Activated T-cell treated with anti-CD3 and anti-CD28 coated beads, Interleukin-2, amount 50 U/mL, for 48 hours (primary cell): ENCODE results near the gene SMCO2.

Experiments used
- DNase-seq, 2 experiments: peaks; one replicate each; pipeline ENCODE4 v3.0.0-alpha.2; 2020

The SMCO2 gene

DNA sequence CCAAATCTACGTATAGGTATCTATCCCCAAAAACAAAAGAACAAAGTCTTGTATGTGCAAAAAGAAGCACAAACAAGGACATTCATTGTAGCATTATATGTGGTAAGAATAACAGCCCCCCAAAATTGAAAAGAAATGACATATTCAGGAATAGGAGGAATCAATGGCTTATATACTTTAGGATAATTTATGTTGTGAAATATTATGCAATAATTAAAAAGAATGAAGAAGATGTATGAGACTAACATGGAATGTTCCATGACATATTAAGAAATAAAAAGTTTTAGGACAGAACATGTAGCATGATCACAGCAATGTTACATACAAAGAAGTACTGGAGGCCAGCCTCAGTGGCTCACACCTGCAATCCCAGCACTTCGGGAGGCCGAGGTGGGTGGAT is 9.1 kb downstream of the SMCO2 start:
- DNase-seq, result no peak

DNA sequence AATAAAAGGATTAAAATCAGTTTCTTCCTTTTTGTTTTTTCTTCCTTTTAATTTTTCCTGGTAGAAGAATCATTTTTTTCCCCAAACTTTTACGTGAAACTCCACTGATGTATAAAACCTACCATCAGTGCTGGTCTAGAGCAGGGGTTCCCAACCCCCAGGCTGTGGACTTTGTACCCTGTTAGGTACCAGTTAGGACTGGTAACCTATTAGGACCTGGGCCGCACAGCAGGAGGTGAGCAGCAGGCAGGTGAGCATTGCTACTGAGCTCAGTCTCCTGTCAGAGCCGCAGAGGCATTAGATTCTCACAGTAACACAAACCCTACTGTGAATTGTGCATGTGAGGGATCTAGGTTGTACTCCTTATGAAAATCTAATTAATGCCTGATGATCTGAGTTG is 10.1 kb downstream of the SMCO2 start:
- no peak for DNase-seq

DNA sequence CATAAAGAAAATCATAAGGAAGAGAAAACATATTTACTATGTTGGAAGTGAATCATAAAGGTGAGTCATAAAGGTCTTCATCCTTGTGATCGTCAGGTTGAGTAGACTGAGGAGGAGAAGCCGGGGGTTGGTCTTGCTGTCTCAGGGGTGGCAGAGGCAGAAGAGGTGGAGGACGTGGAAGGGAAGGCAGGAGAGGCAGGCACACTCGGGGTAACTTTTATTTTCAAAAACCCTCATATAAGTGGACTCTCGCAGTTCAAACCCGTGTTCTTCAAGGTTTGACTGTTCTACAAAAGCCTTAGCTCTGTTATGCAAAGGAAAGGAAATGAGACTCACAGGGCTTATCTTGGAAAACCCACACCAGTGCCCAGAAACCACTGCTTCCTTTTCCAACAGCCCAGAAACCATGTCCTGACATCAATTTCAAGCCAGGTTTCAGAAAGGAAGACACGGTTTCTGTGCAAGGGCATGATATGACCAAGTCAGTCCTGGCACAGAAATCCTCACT is 14.0 kb downstream of the SMCO2 start:
- peak; percentile 50 to 60 for DNase-seq

DNA sequence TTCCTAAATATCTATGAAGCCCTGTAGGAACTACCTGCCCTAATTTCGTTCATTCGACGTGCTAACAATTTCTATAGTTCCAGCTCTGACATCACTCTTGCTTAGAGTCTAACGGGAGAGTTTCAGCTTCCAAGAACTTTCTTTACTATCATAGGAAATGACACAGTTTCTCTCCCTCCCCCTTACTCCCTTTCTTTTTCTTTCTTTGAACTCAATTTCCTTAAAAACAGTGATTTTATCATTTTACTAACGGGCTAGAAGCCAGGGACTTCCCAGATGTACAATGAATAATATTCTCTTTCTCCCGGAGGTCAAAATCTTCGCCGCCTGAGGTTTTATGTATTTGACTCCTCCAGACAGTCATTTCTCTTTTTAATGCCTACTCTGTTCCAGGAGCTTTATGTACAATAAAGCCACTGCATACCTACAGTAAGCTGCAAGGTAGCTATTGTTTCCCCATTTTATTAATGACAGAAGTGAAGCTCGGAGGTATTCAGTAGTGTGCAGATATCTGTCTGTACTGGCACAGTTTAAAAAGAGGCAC is 15.7 kb downstream of the SMCO2 start:
- no peak for DNase-seq

DNA sequence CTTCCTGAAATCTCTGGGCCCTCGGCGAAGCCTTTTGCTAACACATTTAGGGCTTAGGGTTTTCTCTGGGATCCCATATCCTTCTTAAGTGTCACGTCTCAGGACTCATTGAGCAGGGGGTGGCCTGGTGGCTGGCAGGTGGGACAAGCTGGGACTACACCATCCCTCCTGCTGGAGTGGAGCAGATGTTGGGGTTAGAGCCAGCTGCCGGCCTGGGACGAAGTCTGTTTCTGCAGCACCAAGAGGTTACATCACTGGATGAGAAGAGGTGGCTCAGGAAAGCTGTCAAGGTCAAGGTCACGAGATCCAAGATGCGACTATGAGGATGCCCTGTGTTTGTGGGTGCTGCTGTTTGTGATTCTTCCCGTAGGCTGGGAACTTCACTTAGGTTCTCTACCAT is 16.3 kb downstream of the SMCO2 start:
- DNase-seq, result no peak

GRCh38 chr12:27463511-27464219 is 17.1 kb downstream of the SMCO2 start:
- DNase-seq, result no peak

- DNase-seq, result peak; percentile 41 to 44
Measured at GRCh38 chr12:27464220-27464554, 17.7 kb downstream of the SMCO2 start.

DNA sequence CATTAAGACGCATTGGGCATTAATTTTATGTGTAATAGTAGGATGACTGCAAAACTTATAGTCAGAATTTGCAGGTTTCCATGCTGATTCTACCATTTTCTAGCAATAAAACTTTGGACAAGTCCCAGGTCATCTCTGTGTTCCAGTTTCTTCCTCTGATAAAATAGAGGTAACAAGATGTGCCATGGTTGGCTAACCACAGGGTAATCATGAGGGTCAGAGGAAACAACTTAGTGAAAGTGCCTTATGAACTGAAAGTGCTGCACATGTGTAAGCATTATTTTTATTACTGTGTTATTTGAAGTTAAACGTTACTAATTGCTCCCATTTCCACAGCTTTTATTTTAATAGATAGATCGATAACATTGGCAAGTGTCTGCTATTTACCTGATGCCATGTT is 21.1 kb downstream of the SMCO2 start:
- DNase-seq, result no peak

DNA sequence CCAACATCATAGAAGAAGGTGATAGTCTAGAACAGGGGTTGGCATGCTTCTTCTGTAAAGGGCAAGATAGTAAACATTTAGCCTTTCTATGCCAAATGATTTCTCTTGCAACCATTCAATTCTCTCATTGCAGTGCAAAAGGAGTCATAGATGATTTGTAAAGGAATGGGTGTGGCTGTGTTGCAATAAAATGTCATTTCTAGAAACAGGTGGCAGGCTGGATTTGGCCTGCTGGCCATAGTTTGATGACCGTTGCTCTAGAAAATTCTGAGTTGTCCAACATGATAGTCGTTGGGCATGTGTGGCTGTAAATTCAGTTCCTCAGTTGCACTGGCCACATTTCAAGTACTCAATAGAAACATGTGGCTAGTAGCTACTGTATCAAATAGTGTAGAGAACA is 21.7 kb downstream of the SMCO2 start:
- DNase-seq, result no peak

GRCh38 chr12:27469176-27469736 is 22.7 kb downstream of the SMCO2 start:
- DNase-seq, result no peak

DNA sequence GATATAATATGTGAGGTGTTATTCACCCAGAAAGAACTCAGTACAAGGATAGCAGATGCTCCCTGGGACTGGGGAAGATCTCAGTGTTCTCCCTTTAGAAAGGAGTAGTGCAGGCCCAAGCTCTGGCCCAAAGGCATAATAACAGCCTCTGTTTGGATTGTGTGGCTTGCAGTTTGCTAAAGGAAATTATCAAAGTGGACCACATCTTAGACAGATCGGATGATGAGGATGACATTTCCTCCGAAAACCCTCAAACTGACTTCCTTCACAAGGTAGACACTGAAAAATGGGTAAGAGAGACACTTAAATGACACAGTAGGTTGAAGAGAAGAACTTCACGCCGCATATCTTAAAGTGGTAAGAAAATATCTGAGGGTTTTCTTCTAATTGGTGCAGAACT is 26.1 kb downstream of the SMCO2 start:
- no peak for DNase-seq

- DNase-seq, result no peak
Measured at GRCh38 chr12:27474344-27474743, 27.8 kb downstream of the SMCO2 start.

DNA sequence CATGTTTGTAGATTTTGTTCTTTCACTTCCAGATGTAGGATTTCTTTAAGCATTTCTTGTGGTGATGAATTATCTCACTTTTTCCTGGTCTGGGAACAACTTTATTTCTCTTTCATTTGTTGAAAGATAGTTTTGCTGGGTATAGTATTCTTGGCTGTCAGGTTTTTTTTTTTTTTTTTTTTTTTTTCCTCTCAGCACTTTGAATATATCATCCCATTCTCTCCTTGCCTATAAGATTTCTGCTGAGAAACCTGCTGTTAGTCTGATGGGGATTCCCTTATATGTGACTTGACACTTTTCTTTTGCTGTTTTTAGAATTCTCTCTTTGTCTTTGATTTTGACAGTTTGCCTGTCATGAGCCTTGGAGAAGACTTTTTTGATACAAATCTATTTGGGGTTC is 30.5 kb downstream of the SMCO2 start:
- DNase-seq, result no peak

DNA sequence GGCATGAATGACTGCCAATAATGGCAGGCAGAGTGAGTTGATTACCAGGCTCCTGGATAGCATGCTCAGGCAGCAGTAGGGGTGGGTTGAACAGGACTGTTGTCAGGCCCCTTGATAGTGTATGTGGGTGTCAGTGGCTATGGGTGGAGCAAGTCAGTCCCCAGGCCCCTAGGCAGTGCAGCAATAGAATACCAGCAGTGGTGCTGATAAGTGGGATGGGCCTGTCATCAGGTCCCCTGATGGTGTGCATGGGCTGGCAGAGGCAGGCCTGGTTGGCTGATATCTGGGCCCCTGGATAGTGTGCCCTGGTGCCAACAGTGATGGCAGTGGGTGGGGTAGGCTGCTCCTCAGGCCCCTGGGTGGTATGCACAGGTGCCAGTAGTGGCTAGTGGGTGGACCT is 32.4 kb downstream of the SMCO2 start:
- no peak for DNase-seq

GRCh38 chr12:27480016-27480415 is 33.5 kb downstream of the SMCO2 start:
- DNase-seq, result no peak

- DNase-seq, result no peak
Measured at GRCh38 chr12:27486961-27487360, 40.4 kb downstream of the SMCO2 start.

DNA sequence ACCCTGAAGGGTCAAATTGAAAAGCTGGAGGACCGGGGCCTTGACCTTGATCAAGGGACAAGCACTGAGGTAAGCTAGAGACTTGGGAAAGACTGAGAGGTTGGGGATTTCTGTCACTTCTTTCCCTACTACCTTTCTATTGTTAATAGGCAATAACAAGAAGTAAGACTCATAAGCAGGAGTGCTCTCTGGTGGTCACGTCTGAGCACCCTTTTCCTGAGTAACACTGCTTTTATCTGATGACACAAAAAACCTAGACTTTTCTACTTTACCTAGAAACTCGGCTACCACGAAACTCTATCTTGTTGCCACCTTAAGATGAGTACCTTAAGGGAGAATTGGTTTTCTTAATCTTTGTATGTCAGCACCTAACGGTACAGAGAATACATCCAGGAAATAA is 41.9 kb downstream of the SMCO2 start:
- no peak for DNase-seq

GRCh38 chr12:27491226-27491625 is 44.7 kb downstream of the SMCO2 start:
- no peak for DNase-seq

GRCh38 chr12:27493260-27493940 is 46.9 kb downstream of the SMCO2 start:
- no peak for DNase-seq

- DNase-seq, result no peak
Measured at GRCh38 chr12:27497446-27497845, 50.9 kb downstream of the SMCO2 start.

- peak in 1 of 2 experiments; percentile 24 for DNase-seq
Measured at GRCh38 chr12:27498149-27498548, 51.6 kb downstream of the SMCO2 start.

- DNase-seq, result no peak
Measured at GRCh38 chr12:27498761-27499160, 52.2 kb downstream of the SMCO2 start.

- no peak for DNase-seq
Measured at GRCh38 chr12:27499377-27499776, 52.8 kb downstream of the SMCO2 start.

DNA sequence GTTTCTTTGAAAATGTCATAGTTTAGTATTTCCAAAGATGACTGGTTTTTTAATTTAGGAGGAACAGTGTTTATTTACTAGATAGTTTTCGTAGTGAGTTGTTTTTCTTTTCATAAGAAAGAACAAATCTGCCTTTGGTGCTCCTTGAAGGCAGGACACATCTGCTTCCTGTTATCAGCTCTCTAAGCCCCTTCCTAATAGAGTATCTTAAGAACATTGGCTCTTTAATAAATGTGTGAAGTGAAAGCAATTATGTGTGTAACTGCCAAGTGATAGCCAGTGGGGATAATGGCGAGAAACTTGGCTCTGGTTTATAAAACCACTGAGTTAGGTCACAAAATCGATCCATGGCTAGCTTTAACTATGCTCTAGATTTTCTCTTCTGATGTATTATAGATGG is 54.0 kb downstream of the SMCO2 start:
- no peak for DNase-seq
